Measurements from ENCODE around the gene EFEMP1.

DNA sequence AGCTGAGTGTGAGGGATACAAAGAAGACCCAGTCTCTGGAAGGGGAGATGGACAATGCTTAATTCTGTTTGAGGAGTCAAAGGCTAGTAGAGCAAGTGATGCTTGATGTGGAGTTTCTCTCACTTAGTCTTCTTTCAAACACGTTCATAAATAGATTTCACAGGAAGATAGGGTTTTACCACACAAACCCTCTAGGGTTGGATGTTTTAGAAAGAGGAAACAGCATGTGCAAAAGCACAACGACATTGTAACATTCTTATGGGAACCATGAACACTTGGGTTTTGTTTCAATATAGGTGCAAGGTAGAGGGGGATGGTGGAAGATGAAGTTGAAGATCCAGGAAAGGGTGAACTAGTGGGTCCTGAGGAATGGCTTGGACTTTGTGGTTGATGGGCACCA, 10.8 kb upstream of the EFEMP1 start:
- no peak for TF ChIP-seq POLR2A (IDR thresholded peaks at IDR 0.05; ENCODE audit: extremely low read depth, insufficient read length)
- TF ChIP-seq, protein P1, sequence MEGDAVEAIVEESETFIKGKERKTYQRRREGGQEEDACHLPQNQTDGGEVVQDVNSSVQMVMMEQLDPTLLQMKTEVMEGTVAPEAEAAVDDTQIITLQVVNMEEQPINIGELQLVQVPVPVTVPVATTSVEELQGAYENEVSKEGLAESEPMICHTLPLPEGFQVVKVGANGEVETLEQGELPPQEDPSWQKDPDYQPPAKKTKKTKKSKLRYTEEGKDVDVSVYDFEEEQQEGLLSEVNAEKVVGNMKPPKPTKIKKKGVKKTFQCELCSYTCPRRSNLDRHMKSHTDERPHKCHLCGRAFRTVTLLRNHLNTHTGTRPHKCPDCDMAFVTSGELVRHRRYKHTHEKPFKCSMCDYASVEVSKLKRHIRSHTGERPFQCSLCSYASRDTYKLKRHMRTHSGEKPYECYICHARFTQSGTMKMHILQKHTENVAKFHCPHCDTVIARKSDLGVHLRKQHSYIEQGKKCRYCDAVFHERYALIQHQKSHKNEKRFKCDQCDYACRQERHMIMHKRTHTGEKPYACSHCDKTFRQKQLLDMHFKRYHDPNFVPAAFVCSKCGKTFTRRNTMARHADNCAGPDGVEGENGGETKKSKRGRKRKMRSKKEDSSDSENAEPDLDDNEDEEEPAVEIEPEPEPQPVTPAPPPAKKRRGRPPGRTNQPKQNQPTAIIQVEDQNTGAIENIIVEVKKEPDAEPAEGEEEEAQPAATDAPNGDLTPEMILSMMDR (IDR thresholded peaks at IDR 0.05; ENCODE audit: low read depth, low read length), result no peak

Measured in NB4 (cell line).